ENCODE data around the gene TLE3.

DNA sequence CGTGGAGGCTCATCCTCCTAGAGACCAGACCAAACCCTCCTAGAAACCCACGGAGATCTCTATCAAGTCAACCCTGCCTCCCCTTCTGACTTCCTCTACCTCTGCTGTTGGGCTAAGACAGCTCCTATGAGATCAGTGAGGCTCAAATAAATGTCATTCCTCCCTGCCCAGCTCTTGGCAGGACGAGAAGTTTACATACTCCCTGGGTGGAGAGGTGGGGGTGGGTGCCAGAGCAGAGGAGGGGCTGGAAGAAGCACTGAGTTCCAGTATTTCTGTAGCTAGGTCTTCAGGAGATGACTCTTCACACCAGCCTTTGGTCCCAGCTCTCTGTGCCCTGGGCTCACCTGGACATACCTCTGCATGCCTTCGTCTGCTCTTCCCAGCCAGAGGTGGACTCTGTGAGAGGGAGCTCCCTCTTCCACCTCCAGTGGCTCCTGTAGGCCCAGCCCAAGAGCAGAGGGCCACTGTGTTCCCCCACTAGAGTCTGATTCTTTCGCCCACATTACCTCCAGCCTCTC, 42.4 kb upstream of the TLE3 start:
- TF ChIP-seq, protein P1, sequence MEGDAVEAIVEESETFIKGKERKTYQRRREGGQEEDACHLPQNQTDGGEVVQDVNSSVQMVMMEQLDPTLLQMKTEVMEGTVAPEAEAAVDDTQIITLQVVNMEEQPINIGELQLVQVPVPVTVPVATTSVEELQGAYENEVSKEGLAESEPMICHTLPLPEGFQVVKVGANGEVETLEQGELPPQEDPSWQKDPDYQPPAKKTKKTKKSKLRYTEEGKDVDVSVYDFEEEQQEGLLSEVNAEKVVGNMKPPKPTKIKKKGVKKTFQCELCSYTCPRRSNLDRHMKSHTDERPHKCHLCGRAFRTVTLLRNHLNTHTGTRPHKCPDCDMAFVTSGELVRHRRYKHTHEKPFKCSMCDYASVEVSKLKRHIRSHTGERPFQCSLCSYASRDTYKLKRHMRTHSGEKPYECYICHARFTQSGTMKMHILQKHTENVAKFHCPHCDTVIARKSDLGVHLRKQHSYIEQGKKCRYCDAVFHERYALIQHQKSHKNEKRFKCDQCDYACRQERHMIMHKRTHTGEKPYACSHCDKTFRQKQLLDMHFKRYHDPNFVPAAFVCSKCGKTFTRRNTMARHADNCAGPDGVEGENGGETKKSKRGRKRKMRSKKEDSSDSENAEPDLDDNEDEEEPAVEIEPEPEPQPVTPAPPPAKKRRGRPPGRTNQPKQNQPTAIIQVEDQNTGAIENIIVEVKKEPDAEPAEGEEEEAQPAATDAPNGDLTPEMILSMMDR (IDR thresholded peaks at IDR 0.05), result no peak
- TF ChIP-seq POLR2AphosphoS5 (IDR thresholded peaks at IDR 0.05), result no peak

Data from prostate gland (tissue), 2 donors.